Left lung (tissue), 10 donors: ENCODE measurements around the gene IL1R1. TPM values are rescaled to one million over a fixed set of nuclear protein-coding genes. Genes with fewer than 3 reads are reported as not detected.
"Not testable (repeated sequence)": the region's sequence is repeated elsewhere in the genome, so short reads cannot be mapped to it uniquely, and the experiment has no call there.

Experiments used
- ATAC-seq: fragments of 200-7000 bp; cut with Tn5 transposase; one replicate; pipeline ENCODE4 v1.9.1; 2020; ENCODE audit warnings: moderate library complexity
- DNase-seq, 4 donors: peaks; one replicate each; pipeline ENCODE4 v3.0.0-alpha.2; 2013 to 2020
- H3K27ac ChIP-seq, 2 donors: fragments of 200-600 bp; sonication (generic) in 1 of 2; one replicate each; pipeline versions ENCODE4 v1.5.0 to v1.8.0; 2020 to 2021
- H3K27me3 ChIP-seq, 2 donors: fragments of 200-600 bp; sonication (generic) in 1 of 2; one replicate each; pipeline versions ENCODE4 v1.5.0 to v1.8.0; 2020 to 2021
- H3K36me3 ChIP-seq, 2 donors: fragments of 200-600 bp; sonication (generic) in 1 of 2; one replicate each; pipeline versions ENCODE4 v1.5.0 to v1.8.0; 2020 to 2021
- H3K4me1 ChIP-seq, 2 donors: fragments of 200-600 bp; one replicate each; pipeline ENCODE4 v1.8.0; 2021
- H3K4me3 ChIP-seq, 2 donors: fragments of 200-600 bp; sonication (generic) in 1 of 2; one replicate each; pipeline versions ENCODE4 v1.5.0 to v1.8.0; 2020 to 2021; ENCODE audit warnings: mild to moderate bottlenecking in 1 of 2
- H3K9me3 ChIP-seq, 2 donors: fragments of 200-600 bp; sonication (generic) in 1 of 2; one replicate each; pipeline versions ENCODE4 v1.5.0 to v1.8.0; 2020 to 2021
- intact Hi-C, 2 donors: fragments of 100-400 bp; cut with DNase I; formaldehyde crosslinking; loops; one replicate each; pipeline versions ENCODE4 v1.11.2 to v1.14.2; 2022
- polyA plus RNA-seq, 6 donors: library from polyadenylated mRNA; unstranded; fragments of 120-200 nt; gene quantifications; one replicate each; pipeline ENCODE4 v1.2.1, GENCODE V29; 2013; ENCODE audit not compliant: insufficient read length in 6 of 6
- total RNA-seq, 2 donors: library from RNA; stranded (reverse); fragmentation: NEBNext Ultra II Directional; extraction: Animal tissue kit (Norgen Biotek cat#: 25700); gene quantifications; one replicate each; pipeline ENCODE4 v1.2.1, GENCODE V29; 2021
- TF ChIP-seq, protein P1 (sequence below), 2 donors: fragments of 200-600 bp; sonication (generic) in 1 of 2; IDR thresholded peaks; one replicate each; pipeline versions ENCODE4 v1.5.0 to v1.8.0; 2021; ENCODE audit warnings: antibody characterized with exemption in 2 of 2
- donor health status: DM: no; HTN: yes; CAD: no.
- donor health status: DM: no; HTN: no; CAD: no.

The IL1R1 gene
- total and polyA plus RNA-seq, 8 donors = 91.1 to 224 (median 112) TPM

DNA sequence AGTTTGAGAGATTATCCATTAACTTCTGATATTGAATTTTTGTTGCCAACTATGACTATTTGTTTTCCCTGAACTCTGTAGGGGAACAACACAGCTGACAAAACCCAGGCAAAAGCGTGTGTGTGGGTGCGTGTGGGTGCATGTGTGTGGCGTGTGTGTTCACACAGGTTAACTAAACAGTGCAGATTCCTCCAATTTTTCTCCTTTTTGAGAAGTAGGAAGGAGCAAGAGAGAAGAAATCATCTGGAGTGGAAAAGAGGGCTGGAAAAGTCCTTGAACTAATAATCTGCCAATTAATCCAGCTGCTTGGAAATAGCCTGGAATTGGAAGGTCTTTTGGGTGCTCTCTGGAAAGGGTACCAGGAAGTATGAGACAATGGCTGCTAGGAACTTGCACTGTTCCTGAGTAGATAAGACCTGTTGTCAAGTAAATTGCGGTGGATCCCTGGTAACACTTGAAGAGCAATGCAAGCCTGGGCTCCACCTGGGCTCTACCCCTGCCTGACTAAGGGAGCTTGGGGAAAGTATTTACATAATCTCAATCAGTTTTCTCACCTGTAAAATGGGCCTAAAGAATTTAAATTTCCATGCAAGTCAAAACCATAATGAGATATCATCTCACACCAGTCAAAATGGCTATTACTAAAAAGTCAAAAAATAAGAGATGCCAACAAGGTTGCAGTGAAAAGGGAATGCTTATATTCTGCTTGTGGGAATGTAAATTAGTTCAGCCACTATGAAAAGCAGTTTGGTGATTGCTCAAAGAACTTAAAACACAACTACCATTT is 40.5 kb upstream of the IL1R1 start:
- no peak overlapping the region for H3K4me3 ChIP-seq
- TF ChIP-seq, protein P1, sequence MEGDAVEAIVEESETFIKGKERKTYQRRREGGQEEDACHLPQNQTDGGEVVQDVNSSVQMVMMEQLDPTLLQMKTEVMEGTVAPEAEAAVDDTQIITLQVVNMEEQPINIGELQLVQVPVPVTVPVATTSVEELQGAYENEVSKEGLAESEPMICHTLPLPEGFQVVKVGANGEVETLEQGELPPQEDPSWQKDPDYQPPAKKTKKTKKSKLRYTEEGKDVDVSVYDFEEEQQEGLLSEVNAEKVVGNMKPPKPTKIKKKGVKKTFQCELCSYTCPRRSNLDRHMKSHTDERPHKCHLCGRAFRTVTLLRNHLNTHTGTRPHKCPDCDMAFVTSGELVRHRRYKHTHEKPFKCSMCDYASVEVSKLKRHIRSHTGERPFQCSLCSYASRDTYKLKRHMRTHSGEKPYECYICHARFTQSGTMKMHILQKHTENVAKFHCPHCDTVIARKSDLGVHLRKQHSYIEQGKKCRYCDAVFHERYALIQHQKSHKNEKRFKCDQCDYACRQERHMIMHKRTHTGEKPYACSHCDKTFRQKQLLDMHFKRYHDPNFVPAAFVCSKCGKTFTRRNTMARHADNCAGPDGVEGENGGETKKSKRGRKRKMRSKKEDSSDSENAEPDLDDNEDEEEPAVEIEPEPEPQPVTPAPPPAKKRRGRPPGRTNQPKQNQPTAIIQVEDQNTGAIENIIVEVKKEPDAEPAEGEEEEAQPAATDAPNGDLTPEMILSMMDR (IDR thresholded peaks at IDR 0.05) = no peak
- peaks cover 12 to 32% of the 10 kb centered on the region in 2 donors for H3K4me1 ChIP-seq
- no peak for ATAC-seq
- no peak for DNase-seq
- H3K36me3 ChIP-seq = peaks cover 0 to 23% of the 10 kb centered on the region in 2 donors
- H3K9me3 ChIP-seq = peaks cover 0 to 3% of the 10 kb centered on the region in 2 donors
- intact Hi-C loops = no loop called here
- H3K27ac ChIP-seq = peak overlapping the region in 1 of 2 donors; percentile 20
- H3K27me3 ChIP-seq = no peaks in the 10 kb centered on the region

DNA sequence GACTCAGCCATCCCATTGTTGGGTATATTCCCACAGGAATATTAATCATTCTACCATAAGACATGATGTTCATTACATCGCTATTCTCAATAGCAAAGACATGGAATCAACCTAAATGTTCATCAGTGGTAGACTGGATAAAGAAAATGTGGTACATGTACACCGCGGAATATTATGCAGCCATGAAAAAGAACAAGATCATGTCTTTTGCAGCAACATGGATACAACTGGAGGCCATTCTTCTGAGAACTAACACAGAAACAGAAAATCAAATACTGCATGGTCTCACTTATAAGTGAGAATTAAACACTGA is 40.0 kb upstream of the IL1R1 start:
- H3K27me3 ChIP-seq, H3K9me3 ChIP-seq, H3K27ac ChIP-seq, DNase-seq, H3K4me3 ChIP-seq, ATAC-seq, intact Hi-C loops: not testable (repeated sequence)
- Histone ChIP-seq H3K4me1 (peaks cover 14 to 32% of the 10 kb centered on the region in 2 donors), H3K36me3 (peaks cover 0 to 23% of the 10 kb centered on the region in 2 donors)

DNA sequence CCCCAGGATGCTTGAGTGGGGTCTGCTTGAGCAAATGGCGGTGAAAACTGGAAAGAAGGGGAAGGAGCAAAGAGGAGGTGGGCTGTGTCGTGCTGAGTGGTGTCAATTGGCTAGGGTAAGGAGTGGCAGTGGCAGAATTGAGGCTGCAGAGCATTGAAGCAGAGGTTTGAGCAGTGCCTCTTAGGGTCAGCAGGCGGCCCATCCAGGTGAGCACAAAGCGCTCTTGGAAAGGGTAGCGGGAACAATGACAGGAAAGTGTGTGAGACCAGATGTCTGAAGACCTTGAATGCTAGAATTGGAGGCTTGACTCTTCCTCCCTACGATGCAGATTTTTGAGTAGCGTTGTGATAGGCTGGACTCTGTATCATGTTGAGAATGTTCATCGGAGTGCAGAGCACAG is 39.3 kb upstream of the IL1R1 start:
- ATAC-seq (no peak), DNase-seq (no peak)
- no peaks in the 10 kb centered on the region for H3K27me3 ChIP-seq
- no peak overlapping the region for H3K27ac ChIP-seq
- intact Hi-C loops = no loop called here
- no peak overlapping the region for H3K4me3 ChIP-seq
- H3K36me3 ChIP-seq = peaks cover 0 to 23% of the 10 kb centered on the region in 2 donors
- TF ChIP-seq, protein P1 (IDR thresholded peaks at IDR 0.05) = no peak
- peaks cover 0 to 3% of the 10 kb centered on the region in 2 donors for H3K9me3 ChIP-seq
- H3K4me1 ChIP-seq = peaks cover 17 to 32% of the 10 kb centered on the region in 2 donors

DNA sequence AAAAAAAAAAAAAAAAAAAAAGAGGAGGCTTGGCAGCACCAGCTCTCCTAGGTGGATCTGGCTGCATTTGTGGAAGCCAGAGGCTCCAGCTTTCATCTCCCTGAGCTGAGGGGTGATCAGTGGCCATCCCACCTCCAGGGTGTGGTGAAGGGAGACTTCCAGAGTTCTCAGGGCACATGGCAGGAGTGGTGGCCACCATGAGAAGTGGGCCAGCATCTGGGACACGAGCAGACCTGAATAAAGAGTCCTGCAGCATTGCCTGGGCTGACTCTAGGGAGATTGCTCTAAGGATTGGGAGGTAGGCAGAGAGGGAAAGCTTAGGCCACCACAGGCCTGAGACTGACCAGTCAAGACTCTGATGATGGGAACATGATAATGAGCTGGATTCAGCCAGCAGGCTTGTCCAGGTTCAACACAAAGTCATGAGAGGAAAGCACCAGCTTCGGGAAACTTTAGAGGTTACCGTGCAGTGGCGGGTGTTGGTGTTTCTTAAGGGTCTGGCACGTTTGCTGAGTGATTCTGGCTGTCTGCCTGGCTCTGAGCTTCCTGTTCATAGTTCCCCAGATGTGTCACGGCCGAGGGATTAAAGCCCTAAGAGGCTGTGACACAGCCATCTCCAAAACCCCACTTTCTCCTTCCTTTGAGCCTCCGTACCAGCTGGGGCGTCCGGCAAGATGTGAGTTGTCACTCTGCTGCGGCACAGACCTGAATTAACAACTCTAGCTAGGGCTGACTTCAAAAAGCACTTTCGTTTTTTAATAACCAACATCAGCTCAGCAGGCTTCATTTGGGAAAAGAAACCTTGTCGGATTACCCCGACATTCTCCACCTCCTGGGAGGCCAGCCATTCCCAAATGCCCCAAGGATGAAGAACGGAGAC is 38.3 kb upstream of the IL1R1 start:
- Histone ChIP-seq H3K27me3 (no peaks in the 10 kb centered on the region), H3K9me3 (peaks cover 0 to 3% of the 10 kb centered on the region in 2 donors), H3K27ac (peak overlapping the region; percentile 75 to 87), H3K36me3 (peaks cover 0 to 27% of the 10 kb centered on the region in 2 donors), H3K4me1 (peaks cover 17 to 34% of the 10 kb centered on the region in 2 donors), H3K4me3 (peak overlapping the region; percentile 33 to 44)
- DNase-seq (peak; percentile 75 to 87 (median 76)), ATAC-seq (peak; percentile 69)
- intact Hi-C loops = no loop called here
- TF ChIP-seq, protein P1 (IDR thresholded peaks at IDR 0.05) = no peak

DNA sequence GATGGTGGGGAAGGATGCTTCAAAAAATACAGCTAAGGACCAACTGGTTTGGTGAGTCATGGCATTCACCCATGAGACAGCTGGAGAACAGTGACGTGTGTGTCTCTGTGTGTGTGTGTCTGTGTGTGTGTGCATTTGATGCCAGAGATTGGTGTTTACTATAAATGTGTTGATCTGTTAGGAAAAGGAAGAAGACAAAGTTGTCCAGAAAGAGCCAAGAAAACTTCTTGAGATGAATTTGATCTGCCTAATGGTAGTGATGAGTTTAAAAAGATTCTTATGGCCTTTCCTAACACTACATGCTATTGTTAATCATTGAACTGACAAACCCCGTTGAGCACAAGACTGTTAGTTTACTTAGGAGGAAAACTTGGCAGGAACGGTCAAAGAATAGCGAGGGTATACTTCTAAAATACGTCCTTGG is 36.4 kb upstream of the IL1R1 start:
- H3K27me3 ChIP-seq = no peaks in the 10 kb centered on the region
- peak overlapping the region; percentile 75 to 87 for H3K27ac ChIP-seq
- intact Hi-C loops = no loop called here
- TF ChIP-seq, protein P1 (IDR thresholded peaks at IDR 0.05) = no peak
- H3K9me3 ChIP-seq = peaks cover 0 to 3% of the 10 kb centered on the region in 2 donors
- peaks cover 0 to 34% of the 10 kb centered on the region in 2 donors for H3K36me3 ChIP-seq
- ATAC-seq (peak; percentile 46), DNase-seq (peak in 1 of 4 donors; percentile 57)
- H3K4me3 ChIP-seq = peak overlapping the region in 1 of 2 donors; percentile 44
- peaks cover 22 to 39% of the 10 kb centered on the region in 2 donors for H3K4me1 ChIP-seq

DNA sequence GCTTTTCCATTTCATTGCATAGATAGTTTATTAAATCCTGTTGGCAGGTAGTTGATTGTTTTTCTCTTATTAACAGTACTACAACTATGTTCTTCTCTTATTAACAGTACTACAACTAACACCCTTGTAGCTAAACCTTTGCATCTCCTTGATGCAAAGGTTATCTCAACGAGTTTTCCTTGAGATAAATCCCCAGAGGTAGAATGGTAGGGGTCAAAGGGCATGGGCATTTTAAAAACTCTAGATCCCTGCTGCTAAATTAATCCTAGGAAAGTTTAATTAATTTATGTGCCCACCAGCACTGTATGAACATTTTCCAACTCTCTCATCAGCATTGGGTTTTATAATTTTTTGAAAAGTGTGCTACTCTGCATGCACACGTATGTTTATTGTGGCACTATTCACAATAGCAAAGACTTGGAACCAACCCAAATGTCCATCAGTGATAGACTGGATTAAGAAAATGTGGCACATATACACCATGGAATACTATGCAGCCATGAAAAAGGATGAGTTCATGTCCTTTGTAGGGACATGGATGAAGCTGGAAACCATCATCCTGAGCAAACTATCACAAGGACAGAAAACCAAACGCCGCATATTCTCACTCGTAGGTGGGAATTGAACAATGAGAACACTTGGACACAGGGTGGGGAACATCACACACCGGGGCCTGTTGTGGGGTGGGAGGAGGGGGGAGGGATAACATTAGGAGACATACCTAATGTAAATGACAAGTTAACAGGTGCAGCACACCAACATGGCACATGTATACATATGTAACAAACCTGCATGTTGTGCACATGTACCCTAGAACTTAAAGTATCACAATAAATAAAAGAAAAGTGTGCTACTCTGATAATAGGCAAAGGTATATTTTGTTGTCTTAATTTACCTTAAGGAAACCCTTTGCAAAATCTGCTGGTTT is 35.5 kb upstream of the IL1R1 start:
- H3K4me3 ChIP-seq = peak overlapping the region in 1 of 2 donors; percentile 44
- peaks cover 0 to 42% of the 10 kb centered on the region in 2 donors for H3K36me3 ChIP-seq
- peaks cover 22 to 47% of the 10 kb centered on the region in 2 donors for H3K4me1 ChIP-seq
- H3K9me3 ChIP-seq, DNase-seq, intact Hi-C loops, H3K27me3 ChIP-seq, ATAC-seq: not testable (repeated sequence)
- H3K27ac ChIP-seq = peak overlapping the region; percentile 75 to 87
